Activated CD8-positive, alpha-beta memory T cell treated with anti-CD3 and anti-CD28 coated beads, Interleukin-2, amount 50 U/mL, for 24 hours (primary cell): ENCODE data around the gene FKRP.
"Not testable (repeated sequence)": the region's sequence is repeated elsewhere in the genome, so short reads cannot be mapped to it uniquely, and the experiment has no call there.

Experiments used
- DNase-seq: peaks from one replicate; pipeline ENCODE4 v3.0.0-alpha.2; 2020; ENCODE audit errors: extremely low read depth

FKRP gene

DNA sequence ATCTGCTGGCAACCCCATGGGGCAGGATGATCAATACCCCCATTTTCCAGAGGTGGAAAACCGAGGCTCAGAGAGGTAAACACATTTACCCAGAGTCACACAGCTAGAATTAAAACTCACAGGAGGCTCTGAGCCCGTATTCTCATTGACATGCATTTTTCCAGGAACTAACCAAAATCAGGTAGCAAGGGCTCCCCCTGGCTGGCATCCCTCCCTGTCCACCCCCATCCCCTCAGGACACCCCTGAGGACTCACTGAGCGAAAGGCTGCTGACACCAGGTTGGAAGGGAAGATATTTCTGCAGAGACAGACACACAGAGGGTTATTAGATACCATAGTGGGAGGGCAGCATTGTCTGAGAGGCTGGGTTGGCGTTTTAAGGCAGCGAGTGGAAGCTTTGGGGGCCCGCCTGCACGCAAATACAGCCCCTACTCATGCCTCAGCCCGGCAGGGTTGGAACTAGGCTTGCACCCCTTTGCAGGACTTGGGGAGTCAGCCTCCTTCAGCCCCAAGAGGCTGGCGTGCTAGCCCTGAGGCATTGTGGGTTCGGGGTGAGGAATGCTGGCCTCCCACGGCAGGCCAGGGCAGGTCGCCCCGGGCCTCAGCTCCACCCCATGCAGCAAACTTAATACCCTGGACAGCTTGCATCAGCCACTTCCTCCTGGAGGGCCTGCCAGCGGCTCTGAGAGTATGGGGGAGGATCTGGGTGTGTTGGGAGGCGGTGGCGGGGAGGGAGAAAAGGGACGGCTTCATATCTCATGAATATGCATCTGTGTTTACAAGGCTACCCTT is 38.6 kb downstream of the FKRP start:
- DNase-seq = no peak

DNA sequence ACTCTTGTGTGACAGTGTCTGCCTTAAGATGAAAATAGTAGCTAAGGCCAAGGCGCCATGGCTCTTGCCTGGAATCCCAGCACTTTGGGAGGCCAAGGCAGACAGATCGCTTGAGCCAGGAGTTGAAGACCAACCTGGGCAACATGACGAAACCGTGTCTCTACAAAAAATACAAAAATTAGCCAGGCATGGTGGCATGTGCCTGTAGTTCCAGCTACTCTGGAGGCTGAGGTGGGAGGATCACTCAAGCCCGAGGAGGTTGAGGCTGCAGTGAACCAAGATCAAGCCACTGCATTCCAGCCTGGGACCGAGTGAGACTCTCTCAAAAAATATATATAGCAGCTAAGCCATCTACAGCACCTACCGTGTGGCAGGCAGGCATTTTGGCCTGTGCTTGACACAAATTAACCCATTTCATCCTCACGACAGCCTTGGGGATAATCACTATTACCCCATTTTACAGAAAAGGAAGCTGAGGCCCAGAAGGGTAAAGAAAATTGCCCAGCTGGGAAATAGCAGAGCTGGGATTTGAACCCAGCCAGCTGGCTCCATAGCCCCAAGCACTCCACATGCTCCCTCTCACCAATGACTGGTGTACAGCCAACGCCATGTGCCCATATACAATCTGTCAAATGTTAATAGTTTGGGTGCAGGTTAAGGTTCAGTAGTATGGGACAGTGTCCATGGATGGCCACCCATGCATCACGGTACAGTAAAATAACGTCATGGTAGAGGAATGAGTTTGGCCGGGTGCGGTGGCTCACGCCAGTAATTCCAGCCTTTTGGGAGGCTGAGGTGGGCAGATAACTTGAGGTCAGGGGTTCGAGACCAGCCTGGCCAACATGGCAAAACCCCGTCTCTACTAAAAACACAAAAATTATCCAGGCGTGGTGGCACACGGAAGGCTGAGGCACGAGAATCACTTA is 39.5 kb downstream of the FKRP start:
- DNase-seq = no peak

DNA sequence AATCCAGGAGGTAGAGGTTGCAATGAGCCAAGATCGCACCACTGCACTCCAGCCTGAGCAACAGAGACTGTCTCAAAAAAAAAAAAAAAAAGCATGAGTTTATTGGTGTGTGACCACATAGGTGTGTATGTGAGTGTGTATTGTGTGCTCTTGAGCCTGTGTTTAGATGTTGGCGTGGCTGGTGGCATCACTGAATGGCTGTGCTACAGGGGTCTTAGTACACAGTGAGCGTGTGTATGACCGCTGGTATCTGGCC is 40.1 kb downstream of the FKRP start:
- no peak for DNase-seq

DNA sequence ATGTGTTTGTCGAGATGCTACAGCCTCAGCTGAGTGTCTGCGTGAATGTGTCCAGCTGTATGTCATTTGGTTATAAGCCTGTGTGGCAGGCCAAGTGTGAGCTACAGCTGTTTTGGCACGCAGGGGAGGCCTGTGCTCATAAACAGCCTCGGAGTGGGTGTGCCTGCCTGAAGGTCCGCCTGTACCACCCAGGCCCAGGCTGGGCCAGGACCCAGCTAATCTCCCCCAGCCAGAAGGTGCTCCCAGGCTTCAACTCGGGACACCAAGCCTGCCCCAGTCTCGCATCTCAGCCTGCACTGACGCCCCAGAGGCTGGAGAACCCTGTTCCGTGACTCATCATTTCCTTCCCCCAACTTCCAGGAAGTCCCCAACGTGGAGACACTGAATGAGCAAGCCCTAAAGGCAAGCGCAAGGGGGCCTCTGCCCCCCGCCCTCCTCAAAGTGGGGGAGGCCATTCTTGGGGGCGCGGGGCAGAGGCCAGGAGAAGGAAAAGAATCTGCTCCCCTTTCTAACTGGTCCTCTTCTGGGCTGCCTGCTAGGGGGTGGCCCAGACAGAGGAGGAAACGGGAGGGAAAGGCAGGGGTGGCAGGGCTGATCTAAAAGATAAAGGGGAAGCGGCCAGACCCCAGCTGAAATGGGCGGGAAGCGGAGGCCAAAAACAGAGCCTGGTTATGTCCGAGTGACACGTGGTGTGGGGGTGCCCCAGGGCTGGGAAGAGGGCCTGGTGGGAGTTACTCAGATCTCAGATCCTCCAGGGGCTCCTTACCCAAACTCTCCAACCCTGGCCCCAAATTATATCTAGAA is 40.6 kb downstream of the FKRP start:
- peak; percentile 74 for DNase-seq

- no peak for DNase-seq
Observed at GRCh38 chr19:46787040-46787330, 41.1 kb downstream of the FKRP start.

DNA sequence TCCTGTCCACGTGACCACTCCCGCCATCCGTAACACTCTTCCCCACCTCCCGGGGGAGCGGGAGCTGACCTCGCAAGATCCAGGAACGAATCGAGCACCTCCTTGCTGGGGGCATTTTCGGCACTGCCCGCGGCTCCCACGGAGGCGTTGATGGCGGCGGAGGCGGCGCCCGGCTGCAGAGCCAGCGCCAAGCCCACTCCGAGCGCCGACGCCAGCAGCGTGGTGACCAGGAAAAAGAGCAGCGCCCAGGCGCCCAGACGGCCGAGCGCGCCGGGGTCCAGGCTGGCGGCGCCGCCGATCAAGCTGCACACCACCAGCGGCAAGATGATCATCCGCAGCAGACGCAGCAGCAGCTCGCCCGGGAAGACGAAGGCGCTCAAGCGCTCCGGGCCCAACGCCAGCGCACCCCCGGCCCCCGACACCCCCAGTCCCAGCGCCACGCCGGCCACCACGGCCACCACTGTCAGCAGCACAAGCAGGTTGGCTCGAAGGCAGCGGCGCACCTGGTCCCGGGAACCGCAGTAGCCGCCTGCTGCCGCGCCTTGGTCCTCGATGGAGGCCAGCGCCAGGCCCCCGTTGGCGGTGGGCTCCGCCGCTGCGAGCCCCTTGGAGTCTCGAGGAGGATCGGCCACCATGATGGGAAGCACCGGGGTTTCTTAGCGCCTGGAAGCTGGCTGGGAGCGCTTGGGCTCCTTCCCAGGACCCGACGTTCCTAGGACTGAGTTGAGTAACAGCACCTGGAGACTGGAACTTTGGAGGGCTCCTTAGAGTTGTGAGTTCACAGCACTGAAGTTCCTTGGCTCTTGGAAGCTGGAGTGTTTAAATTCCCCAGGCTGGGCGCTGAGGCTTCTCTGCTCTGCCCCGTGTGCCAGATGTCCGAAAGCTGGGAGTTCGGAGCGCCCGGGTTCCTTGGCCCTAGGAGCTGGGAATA is 41.7 kb downstream of the FKRP start:
- DNase-seq = no peak

DNA sequence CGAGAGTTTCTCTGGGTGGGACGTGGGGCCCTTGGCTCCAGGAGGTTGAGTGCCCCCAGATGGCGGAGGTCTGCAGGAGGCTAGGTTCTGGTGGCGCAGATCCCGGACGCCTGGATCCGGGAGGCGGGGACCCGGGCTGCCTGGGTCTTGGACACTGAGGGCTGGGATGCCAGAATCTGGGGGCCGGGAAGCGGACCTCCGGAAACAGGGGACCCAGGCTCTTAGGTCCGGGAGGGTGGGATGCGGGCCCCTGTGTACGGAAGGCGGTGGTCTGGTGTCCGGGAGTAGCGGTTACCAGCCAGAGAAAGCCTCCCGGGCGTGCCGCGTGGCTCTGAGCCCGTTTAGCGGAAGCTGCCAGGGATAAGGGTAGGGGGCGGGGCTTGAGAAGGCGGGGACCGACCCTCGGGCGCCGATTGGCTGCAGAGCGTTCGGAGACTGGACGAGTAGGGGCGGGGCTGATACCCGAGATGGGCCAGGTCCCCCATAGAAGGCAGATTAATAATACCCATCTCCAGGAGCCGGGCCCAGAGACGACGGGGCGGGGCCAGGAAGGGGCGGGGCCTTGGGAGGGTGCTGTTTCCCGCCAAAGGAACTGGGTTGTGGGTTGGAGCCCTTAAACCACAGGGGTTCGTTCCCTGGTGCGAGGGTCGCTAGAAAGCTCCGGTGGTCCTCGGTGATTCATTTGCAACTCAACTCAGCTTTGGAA is 42.6 kb downstream of the FKRP start, which contains the start of gene SLC1A5:
Gene SLC1A5, minus strand, starts transcription at position 333 of the 706 bp plus-strand sequence. CDS start 629 bp downstream, outside the sequence.
- peak; percentile 97 for DNase-seq

- no peak for DNase-seq
Observed at GRCh38 chr19:46788968-46789338, 43.1 kb downstream of the FKRP start.

GRCh38 chr19:46789371-46789770 is 43.5 kb downstream of the FKRP start:
- no peak for DNase-seq

DNA sequence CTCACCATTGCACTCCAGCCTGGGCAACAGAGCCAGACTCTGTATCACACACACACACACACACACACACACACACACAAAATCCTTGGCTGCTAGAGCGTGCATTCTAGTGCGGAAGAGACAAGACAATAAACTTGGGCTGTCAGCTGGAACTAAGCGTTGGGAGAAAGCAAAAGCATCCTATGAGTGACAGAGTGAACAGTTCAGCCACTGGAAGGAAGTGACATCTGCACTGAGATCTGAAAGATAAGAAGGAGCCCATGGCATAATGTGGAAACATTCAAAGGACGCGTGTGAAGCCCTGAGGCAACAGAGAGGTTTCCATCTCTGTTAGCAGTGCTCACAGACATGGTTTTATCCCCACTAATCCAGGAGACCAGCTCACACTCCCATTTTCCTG is 46.1 kb downstream of the FKRP start:
- no peak for DNase-seq

DNA sequence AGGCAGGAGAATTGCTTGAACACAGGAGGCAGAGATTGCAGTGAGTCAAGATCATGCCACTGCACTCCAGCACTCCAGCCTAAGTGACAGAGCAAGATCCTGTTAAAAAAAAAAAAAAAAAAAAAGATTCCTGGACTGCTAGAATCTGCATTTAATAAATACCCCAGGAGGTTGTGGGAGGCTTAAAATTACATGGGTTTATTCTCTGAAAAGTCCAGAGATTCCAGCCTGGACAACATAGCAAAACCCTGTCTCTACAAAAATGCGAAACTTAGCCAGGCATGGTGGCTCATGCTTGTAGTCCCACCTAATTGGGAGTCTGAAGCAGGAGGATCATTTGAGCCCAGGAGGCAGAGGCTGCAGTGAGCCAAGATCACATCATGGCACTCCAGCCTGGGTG is 52.0 kb downstream of the FKRP start:
- DNase-seq = no peak

GRCh38 chr19:46798713-46799112 is 52.9 kb downstream of the FKRP start:
- DNase-seq = no peak

DNA sequence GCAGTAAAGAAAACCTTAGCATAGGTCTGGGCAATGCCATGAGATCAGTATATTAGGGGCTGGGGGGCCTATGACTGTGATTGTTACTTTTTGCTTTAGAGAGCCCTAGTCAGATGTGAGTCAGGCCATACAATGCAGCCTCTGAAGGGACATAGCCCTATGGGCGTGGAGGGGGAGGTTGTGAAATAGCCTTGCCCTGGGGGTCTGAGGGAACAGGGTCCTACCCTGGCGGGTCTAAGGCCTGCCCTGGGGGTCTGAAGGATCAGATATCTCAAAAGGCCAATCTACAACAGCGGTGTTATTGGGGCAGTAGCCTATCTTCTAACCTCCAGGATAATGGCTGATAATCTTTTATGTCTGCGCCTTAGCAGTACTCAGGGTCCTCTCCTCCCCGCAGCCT is 56.3 kb downstream of the FKRP start:
- no peak for DNase-seq

DNA sequence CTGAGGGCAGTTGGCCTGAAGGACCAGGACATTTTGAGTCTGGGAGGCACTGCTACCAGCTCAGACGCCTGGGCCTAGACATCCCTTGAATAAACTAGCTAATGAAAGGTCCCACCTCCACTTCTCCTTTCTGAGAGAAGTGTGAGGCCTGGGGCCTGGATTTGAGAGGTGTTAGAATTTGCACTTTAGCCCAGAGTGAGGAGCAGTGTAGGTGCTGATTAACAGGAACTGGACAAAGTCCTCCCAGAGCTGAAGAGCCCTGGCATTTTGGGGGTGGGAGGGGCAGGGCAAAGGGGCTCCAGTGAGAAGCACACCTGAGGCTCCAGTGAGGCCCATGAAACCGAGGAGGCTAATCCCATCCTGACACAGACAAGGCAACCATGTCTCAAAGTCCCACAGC is 57.7 kb downstream of the FKRP start:
- no peak for DNase-seq

- DNase-seq = not testable (repeated sequence)
Observed at GRCh38 chr19:46804432-46804831, 58.6 kb downstream of the FKRP start.

DNA sequence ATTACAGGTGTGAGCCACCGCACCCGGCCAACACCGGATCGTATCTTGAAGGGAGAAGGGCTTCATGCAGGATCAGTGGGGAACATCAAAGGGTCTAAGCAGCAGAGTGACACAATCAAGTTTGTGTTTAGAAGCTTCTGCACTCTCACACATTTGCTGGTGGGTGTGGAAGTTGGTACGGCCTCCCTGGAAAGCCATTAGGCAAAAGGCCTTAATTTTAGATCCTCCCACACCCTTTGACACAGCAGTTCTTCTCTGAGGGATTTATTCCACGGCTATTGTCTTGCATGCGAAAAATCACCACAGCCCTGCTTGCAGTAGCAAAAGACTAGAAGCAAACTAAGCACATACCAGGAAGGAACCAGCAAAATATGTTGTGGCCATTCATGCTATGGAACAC is 60.8 kb downstream of the FKRP start:
- DNase-seq = no peak
